DOHH2 (cell line): Measurements from ENCODE around the gene ZNF714.

Experiments
- H3F3A ChIP-seq: fragments of 200-600 bp; sonication (generic), shearing (Covaris generic); 2 replicates; pipeline ENCODE4 v1.6.0; 2016; ENCODE audit warnings: antibody characterized with exemption, mild to moderate bottlenecking; ENCODE audit not compliant: control insufficient read depth, insufficient read depth
- H3K27ac ChIP-seq: fragments of 200-600 bp; sonication (generic); 2 replicates; pipeline ENCODE4 v1.5.1; 2014; ENCODE audit warnings: low read depth, mild to moderate bottlenecking, low read length, moderate library complexity
- H3K27me3 ChIP-seq: fragments of 200-600 bp; sonication (generic); 2 replicates; pipeline ENCODE4 v1.6.1; 2014; ENCODE audit warnings: mild to moderate bottlenecking, low read length, mixed read lengths; ENCODE audit not compliant: control insufficient read depth
- H3K36me3 ChIP-seq: fragments of 200-600 bp; sonication (generic); 2 replicates; pipeline ENCODE4 v1.6.1; 2014; ENCODE audit warnings: mild to moderate bottlenecking, low read length, moderate library complexity, mixed read lengths; ENCODE audit not compliant: control insufficient read depth
- H3K4me1 ChIP-seq: fragments of 200-600 bp; sonication (generic); 2 replicates; pipeline ENCODE4 v1.6.1; 2014; ENCODE audit warnings: mild to moderate bottlenecking, low read length, mixed read lengths; ENCODE audit not compliant: control insufficient read depth
- H3K4me2 ChIP-seq: fragments of 200-600 bp; sonication (generic); 2 replicates; pipeline ENCODE4 v1.6.0; 2014; ENCODE audit warnings: mild to moderate bottlenecking, low read length, moderate library complexity
- H3K4me3 ChIP-seq: fragments of 200-600 bp; sonication (generic); 2 replicates; pipeline ENCODE4 v1.5.1; 2014; ENCODE audit warnings: mild to moderate bottlenecking, low read length, mixed read lengths
- H3K79me2 ChIP-seq: fragments of 200-600 bp; sonication (generic); 2 replicates; pipeline ENCODE4 v1.6.1; 2014; ENCODE audit warnings: mild to moderate bottlenecking, low read length, mixed read lengths; ENCODE audit not compliant: control insufficient read depth
- H3K9me2 ChIP-seq: fragments of 200-600 bp; sonication (generic); replicated peaks from 2 replicates; pipeline ENCODE4 v1.6.1; 2014; ENCODE audit warnings: mild to moderate bottlenecking, low read length, mixed read lengths; ENCODE audit not compliant: control insufficient read depth
- H3K9me3 ChIP-seq: fragments of 200-600 bp; sonication (generic); 2 replicates; pipeline ENCODE4 v1.6.1; 2014; ENCODE audit warnings: antibody characterized with exemption, low read length, mixed read lengths; ENCODE audit not compliant: control insufficient read depth, insufficient read depth
- H4K20me1 ChIP-seq: fragments of 200-600 bp; sonication (generic); 2 replicates; pipeline ENCODE4 v1.6.0; 2014; ENCODE audit warnings: low read depth, mild to moderate bottlenecking, antibody characterized with exemption, low read length, moderate library complexity; ENCODE audit not compliant: control insufficient read depth, insufficient read depth
- EZH2phosphoT487 ChIP-seq: fragments of 200-600 bp; sonication (generic); IDR thresholded peaks from 2 replicates; pipeline ENCODE4 v1.6.1; 2017; ENCODE audit warnings: borderline replicate concordance, mild to moderate bottlenecking, antibody characterized with exemption, low read length, moderate library complexity, mixed read lengths
- TF ChIP-seq, protein P1 (sequence below): fragments of 200-600 bp; sonication (generic); IDR thresholded peaks from one replicate; pipeline ENCODE4 v1.5.1; 2014; ENCODE audit warnings: antibody characterized with exemption, mild to moderate bottlenecking, low read depth, low read length; ENCODE audit not compliant: poor library complexity, severe bottlenecking

ZNF714 gene

DNA sequence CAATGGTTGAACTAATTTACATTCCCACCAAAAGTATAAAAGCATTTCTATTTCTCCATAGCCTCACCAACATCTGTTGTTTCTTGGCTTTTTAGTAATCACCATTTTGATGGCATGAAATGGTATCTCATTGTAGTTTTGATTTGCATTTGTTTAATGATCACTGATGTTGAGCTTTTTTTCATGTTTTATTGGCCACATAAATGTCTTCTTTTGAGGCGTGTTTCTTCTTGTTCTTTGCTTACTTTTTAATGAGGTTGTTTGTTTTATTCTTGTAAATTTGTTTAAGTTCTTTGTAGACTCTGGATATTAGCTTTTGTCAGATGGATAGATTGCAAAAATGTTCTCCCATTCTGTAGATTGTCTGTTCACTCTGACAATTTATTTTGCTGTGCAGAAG lies 28.2 kb downstream of the ZNF714 start:
- TF ChIP-seq, protein P1, sequence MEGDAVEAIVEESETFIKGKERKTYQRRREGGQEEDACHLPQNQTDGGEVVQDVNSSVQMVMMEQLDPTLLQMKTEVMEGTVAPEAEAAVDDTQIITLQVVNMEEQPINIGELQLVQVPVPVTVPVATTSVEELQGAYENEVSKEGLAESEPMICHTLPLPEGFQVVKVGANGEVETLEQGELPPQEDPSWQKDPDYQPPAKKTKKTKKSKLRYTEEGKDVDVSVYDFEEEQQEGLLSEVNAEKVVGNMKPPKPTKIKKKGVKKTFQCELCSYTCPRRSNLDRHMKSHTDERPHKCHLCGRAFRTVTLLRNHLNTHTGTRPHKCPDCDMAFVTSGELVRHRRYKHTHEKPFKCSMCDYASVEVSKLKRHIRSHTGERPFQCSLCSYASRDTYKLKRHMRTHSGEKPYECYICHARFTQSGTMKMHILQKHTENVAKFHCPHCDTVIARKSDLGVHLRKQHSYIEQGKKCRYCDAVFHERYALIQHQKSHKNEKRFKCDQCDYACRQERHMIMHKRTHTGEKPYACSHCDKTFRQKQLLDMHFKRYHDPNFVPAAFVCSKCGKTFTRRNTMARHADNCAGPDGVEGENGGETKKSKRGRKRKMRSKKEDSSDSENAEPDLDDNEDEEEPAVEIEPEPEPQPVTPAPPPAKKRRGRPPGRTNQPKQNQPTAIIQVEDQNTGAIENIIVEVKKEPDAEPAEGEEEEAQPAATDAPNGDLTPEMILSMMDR, result no peak
- TF ChIP-seq EZH2phosphoT487, result no peak
- no peaks in the 10 kb centered on the region for H3K27me3 ChIP-seq
- no peaks in the 10 kb centered on the region for H3K79me2 ChIP-seq
- H3K4me3 ChIP-seq, result no peak overlapping the region
- no peaks in the 10 kb centered on the region for H3K4me1 ChIP-seq
- peaks cover 16% of the 10 kb centered on the region for H3K36me3 ChIP-seq
- H3K9me3 ChIP-seq, result peaks cover 4% of the 10 kb centered on the region; the same call in 1 of the 2 replicates
- H3K4me2 ChIP-seq, result no peak overlapping the region
- no peak overlapping the region for H3K27ac ChIP-seq
- no peaks in the 10 kb centered on the region for H3K9me2 ChIP-seq
- H4K20me1 ChIP-seq, result no peaks in the 10 kb centered on the region
- no peaks in the 10 kb centered on the region for H3F3A ChIP-seq

DNA sequence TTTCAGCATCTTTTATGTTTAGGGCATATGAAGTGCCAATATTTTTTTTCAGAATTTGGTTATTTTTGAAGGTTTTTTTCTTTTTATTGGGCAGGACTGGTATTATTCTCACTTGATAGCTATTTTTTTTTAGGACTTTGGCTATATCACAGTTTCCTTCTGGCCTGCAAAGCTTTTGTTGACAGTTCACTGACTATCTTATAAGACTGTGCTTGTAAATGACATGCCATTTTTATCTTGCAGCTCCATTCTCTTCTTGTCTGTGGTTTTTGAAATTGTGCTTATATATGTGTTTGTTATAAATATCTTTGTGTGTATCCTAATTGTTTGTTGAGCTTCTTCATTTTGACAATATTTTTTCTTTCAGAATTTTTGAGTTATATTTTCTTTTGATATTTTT lies 33.4 kb downstream of the ZNF714 start:
- H4K20me1 ChIP-seq, result no peaks in the 10 kb centered on the region
- H3K79me2 ChIP-seq, result no peaks in the 10 kb centered on the region
- H3K27me3 ChIP-seq, result no peaks in the 10 kb centered on the region
- no peaks in the 10 kb centered on the region for H3F3A ChIP-seq
- no peak for TF ChIP-seq EZH2phosphoT487
- no peaks in the 10 kb centered on the region for H3K4me1 ChIP-seq
- H3K27ac ChIP-seq, result no peak overlapping the region
- peaks cover 9% of the 10 kb centered on the region; the same call in 1 of the 2 replicates for H3K9me3 ChIP-seq
- H3K9me2 ChIP-seq, result no peaks in the 10 kb centered on the region
- H3K4me2 ChIP-seq, result no peak overlapping the region
- peaks cover 32% of the 10 kb centered on the region for H3K36me3 ChIP-seq
- no peak overlapping the region for H3K4me3 ChIP-seq

DNA sequence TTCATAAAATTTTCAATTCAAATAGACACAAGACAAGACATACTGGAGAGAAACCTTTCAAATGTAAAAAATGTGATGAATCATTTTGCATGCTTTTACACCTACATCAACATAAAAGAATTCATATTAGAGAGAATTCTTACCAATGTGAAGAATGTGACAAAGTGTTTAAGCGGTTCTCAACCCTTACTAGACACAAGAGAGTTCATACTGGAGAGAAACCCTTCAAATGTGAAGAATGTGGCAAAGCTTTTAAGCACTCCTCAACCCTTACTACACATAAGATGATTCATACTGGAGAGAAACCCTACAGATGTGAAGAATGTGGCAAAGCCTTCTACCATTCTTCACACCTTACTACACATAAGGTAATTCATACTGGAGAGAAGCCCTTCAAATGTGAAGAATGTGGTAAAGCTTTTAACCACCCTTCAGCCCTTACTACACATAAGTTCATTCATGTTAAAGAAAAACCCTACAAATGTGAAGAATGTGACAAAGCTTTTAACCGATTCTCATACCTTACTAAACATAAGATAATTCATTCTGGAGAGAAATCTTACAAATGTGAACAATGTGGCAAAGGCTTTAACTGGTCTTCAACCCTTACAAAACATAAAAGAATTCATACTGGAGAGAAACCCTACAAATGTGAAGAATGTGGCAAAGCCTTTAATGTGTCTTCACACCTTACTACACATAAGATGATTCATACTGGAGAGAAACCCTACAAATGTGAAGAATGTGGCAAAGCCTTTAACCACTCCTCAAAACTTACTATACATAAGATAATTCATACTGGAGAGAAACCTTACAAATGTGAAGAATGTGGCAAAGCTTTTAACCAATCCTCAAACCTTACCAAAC lies 35.3 kb downstream of the ZNF714 start:
- no peaks in the 10 kb centered on the region for H3F3A ChIP-seq

More for the DNA sequence above, 35.3 kb downstream of the ZNF714 start:
- Histone ChIP-seq H3K36me3 (peaks cover 32% of the 10 kb centered on the region), H3K4me3 (no peak overlapping the region), H3K4me1 (no peaks in the 10 kb centered on the region), H3K27me3 (no peaks in the 10 kb centered on the region), H3K9me2 (no peaks in the 10 kb centered on the region), H3K27ac (no peak overlapping the region), H3K9me3 (peaks cover 9% of the 10 kb centered on the region; the same call in 1 of the 2 replicates), H3K4me2 (no peak overlapping the region), H4K20me1 (no peaks in the 10 kb centered on the region), H3K79me2 (no peaks in the 10 kb centered on the region)
- no peak for TF ChIP-seq EZH2phosphoT487
- TF ChIP-seq, protein P1, result no peak
